Measurements from ENCODE around the gene GYPC.

Gene GYPC

DNA sequence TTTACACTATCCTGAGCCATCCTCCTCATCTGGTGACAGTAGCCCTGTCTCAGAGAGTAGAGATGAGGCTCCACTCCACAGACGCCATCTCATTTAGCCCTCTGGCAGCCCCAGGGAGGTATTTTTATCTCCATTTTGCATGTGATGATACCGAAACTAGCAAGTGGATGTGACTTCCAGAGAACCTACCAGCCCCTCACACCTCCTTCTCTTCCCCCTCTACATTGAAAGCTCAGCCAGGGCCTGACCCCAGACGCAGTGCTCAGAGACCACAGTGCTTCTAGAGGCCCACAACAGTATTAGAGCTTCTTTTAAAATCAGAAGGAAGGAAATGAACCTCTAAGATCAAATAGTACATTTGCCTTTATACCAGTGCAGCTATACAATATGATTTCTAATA, 8.3 kb downstream of the GYPC start (continued):
- TF ChIP-seq, protein P1, sequence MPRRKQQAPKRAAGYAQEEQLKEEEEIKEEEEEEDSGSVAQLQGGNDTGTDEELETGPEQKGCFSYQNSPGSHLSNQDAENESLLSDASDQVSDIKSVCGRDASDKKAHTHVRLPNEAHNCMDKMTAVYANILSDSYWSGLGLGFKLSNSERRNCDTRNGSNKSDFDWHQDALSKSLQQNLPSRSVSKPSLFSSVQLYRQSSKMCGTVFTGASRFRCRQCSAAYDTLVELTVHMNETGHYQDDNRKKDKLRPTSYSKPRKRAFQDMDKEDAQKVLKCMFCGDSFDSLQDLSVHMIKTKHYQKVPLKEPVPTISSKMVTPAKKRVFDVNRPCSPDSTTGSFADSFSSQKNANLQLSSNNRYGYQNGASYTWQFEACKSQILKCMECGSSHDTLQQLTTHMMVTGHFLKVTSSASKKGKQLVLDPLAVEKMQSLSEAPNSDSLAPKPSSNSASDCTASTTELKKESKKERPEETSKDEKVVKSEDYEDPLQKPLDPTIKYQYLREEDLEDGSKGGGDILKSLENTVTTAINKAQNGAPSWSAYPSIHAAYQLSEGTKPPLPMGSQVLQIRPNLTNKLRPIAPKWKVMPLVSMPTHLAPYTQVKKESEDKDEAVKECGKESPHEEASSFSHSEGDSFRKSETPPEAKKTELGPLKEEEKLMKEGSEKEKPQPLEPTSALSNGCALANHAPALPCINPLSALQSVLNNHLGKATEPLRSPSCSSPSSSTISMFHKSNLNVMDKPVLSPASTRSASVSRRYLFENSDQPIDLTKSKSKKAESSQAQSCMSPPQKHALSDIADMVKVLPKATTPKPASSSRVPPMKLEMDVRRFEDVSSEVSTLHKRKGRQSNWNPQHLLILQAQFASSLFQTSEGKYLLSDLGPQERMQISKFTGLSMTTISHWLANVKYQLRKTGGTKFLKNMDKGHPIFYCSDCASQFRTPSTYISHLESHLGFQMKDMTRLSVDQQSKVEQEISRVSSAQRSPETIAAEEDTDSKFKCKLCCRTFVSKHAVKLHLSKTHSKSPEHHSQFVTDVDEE (CRISPR knock-in tag; IDR thresholded peaks at IDR 0.05): no peak
- TF ChIP-seq TOX (CRISPR knock-in tag; IDR thresholded peaks at IDR 0.05; ENCODE audit: borderline replicate concordance) (no peak), ZNF70 (CRISPR knock-in tag; IDR thresholded peaks at IDR 0.05) (no peak), TCF4 (CRISPR knock-in tag; IDR thresholded peaks at IDR 0.05; ENCODE audit: borderline replicate concordance) (no peak), BACH2 (CRISPR knock-in tag; IDR thresholded peaks at IDR 0.05; ENCODE audit: borderline replicate concordance) (no peak)

DNA sequence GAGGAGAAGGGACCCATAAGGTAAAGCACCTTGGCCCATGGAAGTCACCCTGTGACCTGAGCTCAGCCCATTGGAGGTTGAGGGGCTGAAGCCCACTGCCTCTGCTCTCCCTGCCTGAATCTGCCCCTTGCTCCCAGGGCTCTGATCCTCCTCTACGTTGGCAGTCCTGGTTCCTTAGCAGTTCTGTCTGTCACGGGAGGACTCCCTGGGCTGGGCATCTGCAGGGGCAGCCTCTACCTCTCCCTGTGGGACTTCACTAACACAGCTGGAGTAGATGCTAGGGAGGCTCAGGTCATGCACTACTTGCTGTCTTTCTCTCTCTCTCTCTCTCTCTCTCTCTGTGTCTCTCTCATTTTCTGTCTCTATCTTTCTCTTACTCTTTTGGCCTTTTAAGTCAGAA, 8.7 kb downstream of the GYPC start:
- no peak for TF ChIP-seq ZC3H10 (CRISPR knock-in tag; IDR thresholded peaks at IDR 0.05)
- TF ChIP-seq ZFP3 (CRISPR knock-in tag; IDR thresholded peaks at IDR 0.05): no peak
- TF ChIP-seq ZFP30 (CRISPR knock-in tag; IDR thresholded peaks at IDR 0.05): no peak
- no peak for TF ChIP-seq GLIS3 (CRISPR knock-in tag; IDR thresholded peaks at IDR 0.05)
- TF ChIP-seq, protein P2, sequence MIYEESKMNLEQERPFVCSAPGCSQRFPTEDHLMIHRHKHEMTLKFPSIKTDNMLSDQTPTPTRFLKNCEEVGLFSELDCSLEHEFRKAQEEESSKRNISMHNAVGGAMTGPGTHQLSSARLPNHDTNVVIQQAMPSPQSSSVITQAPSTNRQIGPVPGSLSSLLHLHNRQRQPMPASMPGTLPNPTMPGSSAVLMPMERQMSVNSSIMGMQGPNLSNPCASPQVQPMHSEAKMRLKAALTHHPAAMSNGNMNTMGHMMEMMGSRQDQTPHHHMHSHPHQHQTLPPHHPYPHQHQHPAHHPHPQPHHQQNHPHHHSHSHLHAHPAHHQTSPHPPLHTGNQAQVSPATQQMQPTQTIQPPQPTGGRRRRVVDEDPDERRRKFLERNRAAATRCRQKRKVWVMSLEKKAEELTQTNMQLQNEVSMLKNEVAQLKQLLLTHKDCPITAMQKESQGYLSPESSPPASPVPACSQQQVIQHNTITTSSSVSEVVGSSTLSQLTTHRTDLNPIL (CRISPR knock-in tag; IDR thresholded peaks at IDR 0.05; ENCODE audit: low read depth): no peak
- no peak for TF ChIP-seq TOX (CRISPR knock-in tag; IDR thresholded peaks at IDR 0.05; ENCODE audit: borderline replicate concordance)
- TF ChIP-seq ESRRG (CRISPR knock-in tag; IDR thresholded peaks at IDR 0.05): no peak
- no peak for TF ChIP-seq ARNTL (CRISPR knock-in tag; IDR thresholded peaks at IDR 0.05; ENCODE audit: borderline replicate concordance, low read depth)
- no peak for TF ChIP-seq ZNF70 (CRISPR knock-in tag; IDR thresholded peaks at IDR 0.05)
- TF ChIP-seq TCF4 (CRISPR knock-in tag; IDR thresholded peaks at IDR 0.05; ENCODE audit: borderline replicate concordance): no peak
- no peak for TF ChIP-seq ZNF8 (CRISPR knock-in tag; IDR thresholded peaks at IDR 0.05)
- TF ChIP-seq ZNF565 (CRISPR knock-in tag; conservative IDR thresholded peaks at IDR 0.05; ENCODE audit: low read depth): no peak
- TF ChIP-seq ISL1 (CRISPR knock-in tag; IDR thresholded peaks at IDR 0.05): no peak
- no peak for TF ChIP-seq CSDC2 (CRISPR knock-in tag; IDR thresholded peaks at IDR 0.05)
- TF ChIP-seq PPARA (CRISPR knock-in tag; IDR thresholded peaks at IDR 0.05; ENCODE audit: borderline replicate concordance): no peak
- TF ChIP-seq BACH2 (CRISPR knock-in tag; IDR thresholded peaks at IDR 0.05; ENCODE audit: borderline replicate concordance): no peak
- no peak for TF ChIP-seq RARB (CRISPR knock-in tag; IDR thresholded peaks at IDR 0.05)
- no peak for TF ChIP-seq SNAI2 (CRISPR knock-in tag; IDR thresholded peaks at IDR 0.05)
- no peak for TF ChIP-seq PATZ1 (CRISPR knock-in tag; IDR thresholded peaks at IDR 0.05; ENCODE audit: borderline replicate concordance)
- no peak for TF ChIP-seq CSRNP3 (CRISPR knock-in tag; IDR thresholded peaks at IDR 0.05)

DNA sequence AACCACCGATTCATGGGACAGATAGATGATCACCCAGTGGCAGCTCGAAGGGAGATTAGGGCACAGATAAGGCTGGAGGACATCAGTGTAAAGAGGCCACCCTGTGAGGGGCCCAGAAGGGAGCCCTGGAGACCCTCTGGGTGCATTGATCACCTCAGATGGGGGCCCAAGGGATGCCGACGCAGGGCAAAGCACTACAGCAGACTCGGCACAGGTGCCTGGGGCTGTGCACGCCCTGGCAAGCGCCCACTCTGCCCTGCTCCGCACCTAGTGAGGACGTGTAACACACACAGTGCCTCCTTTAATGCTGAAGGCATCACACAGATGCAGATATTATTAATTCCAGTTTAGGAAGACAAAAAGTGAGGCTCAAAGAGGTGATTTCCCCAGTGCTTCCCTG, 9.5 kb downstream of the GYPC start:
- TF ChIP-seq ZC3H10 (CRISPR knock-in tag; IDR thresholded peaks at IDR 0.05) (no peak), CSRNP3 (CRISPR knock-in tag; IDR thresholded peaks at IDR 0.05) (no peak), BACH2 (CRISPR knock-in tag; IDR thresholded peaks at IDR 0.05; ENCODE audit: borderline replicate concordance) (no peak), POU6F1 (CRISPR knock-in tag; IDR thresholded peaks at IDR 0.05; ENCODE audit: borderline replicate concordance, low read depth) (no peak), CSDC2 (CRISPR knock-in tag; IDR thresholded peaks at IDR 0.05) (no peak), ISL1 (CRISPR knock-in tag; IDR thresholded peaks at IDR 0.05) (no peak), ZNF70 (CRISPR knock-in tag; IDR thresholded peaks at IDR 0.05) (no peak), ESRRG (CRISPR knock-in tag; IDR thresholded peaks at IDR 0.05) (no peak), TOX (CRISPR knock-in tag; IDR thresholded peaks at IDR 0.05; ENCODE audit: borderline replicate concordance) (no peak), ARNTL (CRISPR knock-in tag; IDR thresholded peaks at IDR 0.05; ENCODE audit: borderline replicate concordance, low read depth) (no peak), ZNF8 (CRISPR knock-in tag; IDR thresholded peaks at IDR 0.05) (no peak), ZFP3 (CRISPR knock-in tag; IDR thresholded peaks at IDR 0.05) (no peak), RARB (CRISPR knock-in tag; IDR thresholded peaks at IDR 0.05) (no peak), ZFP30 (CRISPR knock-in tag; IDR thresholded peaks at IDR 0.05) (no peak), OSR1 (CRISPR knock-in tag; IDR thresholded peaks at IDR 0.05) (no peak), ZNF565 (CRISPR knock-in tag; conservative IDR thresholded peaks at IDR 0.05; ENCODE audit: low read depth) (no peak), PPARA (CRISPR knock-in tag; IDR thresholded peaks at IDR 0.05; ENCODE audit: borderline replicate concordance) (no peak)
- TF ChIP-seq, protein P2 (CRISPR knock-in tag; IDR thresholded peaks at IDR 0.05; ENCODE audit: low read depth): no peak
- no peak for ATAC-seq

More for the DNA sequence above, 8.7 kb downstream of the GYPC start:
- no peak for ATAC-seq

All from SK-N-SH treated with all-trans-retinoic acid at 6 μM for 48 hours (cell line).